Heart left ventricle (tissue), 16 donors: ENCODE data around the gene CTSO. TPM values are rescaled to one million over a fixed set of nuclear protein-coding genes. Genes with fewer than 3 reads are reported as not detected.

Source experiments
- ATAC-seq, 4 donors: fragments of 200-7000 bp; cut with Tn5 transposase; one replicate each; pipeline ENCODE4 v1.9.1; 2020 to 2022; ENCODE audit warnings: moderate library complexity in 4 of 4, mild to moderate bottlenecking in 3 of 4, moderate number of reproducible peaks in 1 of 4
- DNase-seq, 5 donors: peaks; one replicate each; pipeline ENCODE4 v3.0.0-alpha.2; 2020
- H3K27ac ChIP-seq, 12 donors: fragments of 200-600 bp; sonication (generic) in 4 of 12; one replicate each; pipeline versions ENCODE4 v1.5.0 to v1.8.0; 2016 to 2022; ENCODE audit warnings: mild to moderate bottlenecking in 2 of 12
- H3K27me3 ChIP-seq, 9 donors: fragments of 200-600 bp; sonication (generic) in 2 of 9; one replicate each; pipeline versions ENCODE4 v1.5.1 to v1.8.0; 2016 to 2022; ENCODE audit warnings: mild to moderate bottlenecking in 3 of 9
- H3K36me3 ChIP-seq, 9 donors: fragments of 200-600 bp; sonication (generic) in 2 of 9; one replicate each; pipeline versions ENCODE4 v1.5.0 to v1.8.0; 2018 to 2022; ENCODE audit warnings: mild to moderate bottlenecking in 2 of 9
- H3K4me1 ChIP-seq, 12 donors: fragments of 200-600 bp; sonication (generic) in 4 of 12; one replicate each; pipeline versions ENCODE4 v1.5.0 to v1.8.0; 2016 to 2022; ENCODE audit warnings: mild to moderate bottlenecking in 3 of 12
- H3K4me3 ChIP-seq, 12 donors: fragments of 200-600 bp; sonication (generic) in 4 of 12; one replicate each; pipeline versions ENCODE4 v1.5.0 to v1.8.0; 2017 to 2022; ENCODE audit warnings: mild to moderate bottlenecking in 9 of 12, moderate library complexity in 4 of 12
- H3K9me3 ChIP-seq, 12 donors: fragments of 200-600 bp; sonication (generic) in 4 of 12; one replicate each; pipeline versions ENCODE4 v1.5.0 to v1.8.0; 2016 to 2022; ENCODE audit warnings: mild to moderate bottlenecking in 1 of 12
- CTCF ChIP-seq, 12 donors: fragments of 200-600 bp; sonication (generic) in 4 of 12; IDR thresholded peaks; one replicate each; pipeline versions ENCODE4 v1.5.0 to v1.8.0; 2018 to 2022; ENCODE audit warnings: antibody characterized with exemption in 12 of 12, mild to moderate bottlenecking in 5 of 12
- POLR2A ChIP-seq, 2 donors: fragments of 450-650 bp; IDR thresholded peaks; one replicate each; pipeline ENCODE4 v1.6.1; 2017; ENCODE audit warnings: antibody characterized with exemption in 2 of 2, mild to moderate bottlenecking in 2 of 2, moderate library complexity in 2 of 2
- WGBS, 4 donors: extraction: QIAGEN DNeasy Blood & Tissue Kit in 2 of 4; methylation state at CpG; one replicate each; pipeline versions ENCODE4 v1.1.5 to v1.1.7; 2013 to 2018; 5-methylcytosine and 5-hydroxymethylcytosine counted together
- intact Hi-C, 10 donors: fragments of 100-400 bp; cut with DNase I; formaldehyde crosslinking; loops; one replicate each; pipeline versions ENCODE4 v1.11.1 to v1.14.2; 2022
- polyA plus RNA-seq, 2 donors: library from polyadenylated mRNA; stranded (reverse); fragments of 200-250 nt; gene quantifications; one replicate each; pipeline ENCODE4 v1.2.3, GENCODE V29; 2013
- total RNA-seq, 9 donors: library from RNA; depleted of rRNA in 2 of 9; stranded (reverse); fragments of >200 nt in 2 of 9; fragmentation: NEBNext Ultra II Directional in 3 of 9; extraction: Animal tissue kit (Norgen Biotek cat#: 25700) in 3 of 9; gene quantifications; one replicate each; pipeline versions ENCODE4 v1.1.0 to v1.2.4, GENCODE V29; 2016 to 2023
- donor health status: ischemic (EF 13 %, LVEDD 7.1; RV severe dilation, severe dysfunction).
- donor health status: healthy with polysubstance abuse.
- donor health status: DM: no; HTN: yes; CAD: no.
- donor health status: DM: no; HTN: no; CAD: no.
- donor health status: ischemic (EF 25% LVEDD 6.9; RV normal size, moderate dysfunction).
- donor health status: ischemic (EF 25% LVEDD 5.7; RV mildly dilated, moderate dysfunction).
- donor health status: healthy.
- donor health status: DM: yes; HTN: yes; CAD: no.
- donor health status: ischemic (EF 35%, LVEDD 5.7; RV mildly dilated, moderate dysfunction).
- donor health status: nonischemic (EF 11% LVEDD 7.7; RV severe dilation, severe dysfunction).
- donor health status: DM: yes; HTN: yes; CAD: no.
- donor health status: PGD.
- donor health status: ischemic (EF 29% LVEDD 5.4; RV normal size, mild dysfunction).
- donor health status: nonischemic (EF 23%, LVEDD 6.1; RV moderate dilation, normal function).

The CTSO gene
- total and polyA plus RNA-seq, 11 donors: 2.6 to 26.0 (median 7.0) TPM

- no peak for ATAC-seq
- Histone ChIP-seq H3K4me3 (no peak overlapping the region), H3K27me3 (no peaks in the 10 kb centered on the region), H3K27ac (no peak overlapping the region), H3K4me1 (no peaks in the 10 kb centered on the region), H3K36me3 (peaks cover 0 to 29% (median 10%) of the 10 kb centered on the region in 9 donors), H3K9me3 (no peaks in the 10 kb centered on the region)
- no peak for TF ChIP-seq POLR2A (IDR thresholded peaks at IDR 0.05)
- intact Hi-C loops: no loop called here
- no peak for DNase-seq
- 91 to 100% (median 95%) methylated on average over 1 of the region's 1 CpG for WGBS, 4 donors
These were observed 32.1 kb downstream of the CTSO start for GRCh38 chr4:155921597-155921996.

- Histone ChIP-seq H3K4me3 (no peak overlapping the region), H3K27ac (no peak overlapping the region), H3K27me3 (no peaks in the 10 kb centered on the region), H3K36me3 (no peaks in the 10 kb centered on the region), H3K9me3 (no peaks in the 10 kb centered on the region), H3K4me1 (no peaks in the 10 kb centered on the region)
- 53 to 59% (median 56%) methylated on average over 5 of the region's 5 CpGs for WGBS, 4 donors
- ATAC-seq: no peak
- intact Hi-C loops: no loop called here
- TF ChIP-seq CTCF (IDR thresholded peaks at IDR 0.05) (no peak), POLR2A (IDR thresholded peaks at IDR 0.05) (no peak)
- DNase-seq: no peak
These were observed 38.9 kb downstream of the CTSO start for GRCh38 chr4:155914782-155915181.

GRCh38 chr4:155911905-155912304, 41.8 kb downstream of the CTSO start:
- Histone ChIP-seq H3K27ac (no peak overlapping the region), H3K4me3 (no peak overlapping the region), H3K4me1 (peaks cover 0 to 9% (median 0%) of the 10 kb centered on the region in 12 donors), H3K9me3 (no peaks in the 10 kb centered on the region), H3K27me3 (no peaks in the 10 kb centered on the region), H3K36me3 (no peaks in the 10 kb centered on the region)
- DNase-seq (no peak), ATAC-seq (no peak)
- no peak for TF ChIP-seq POLR2A (IDR thresholded peaks at IDR 0.05)
- TF ChIP-seq CTCF (IDR thresholded peaks at IDR 0.05): no peak
- 73 to 83% (median 78%) methylated on average over 1 of the region's 1 CpG for WGBS, 4 donors
- intact Hi-C loops: no loop called here

GRCh38 chr4:155909615-155910226, 43.9 kb downstream of the CTSO start:
- 81 to 87% (median 85%) methylated on average over 3 of the region's 3 CpGs for WGBS, 4 donors
- Histone ChIP-seq H3K36me3 (no peaks in the 10 kb centered on the region), H3K27me3 (no peaks in the 10 kb centered on the region), H3K9me3 (no peaks in the 10 kb centered on the region), H3K4me1 (peaks cover 0 to 13% (median 0%) of the 10 kb centered on the region in 12 donors), H3K4me3 (no peak overlapping the region), H3K27ac (no peak overlapping the region)
- TF ChIP-seq CTCF (IDR thresholded peaks at IDR 0.05) (no peak), POLR2A (IDR thresholded peaks at IDR 0.05) (no peak)
- no peak for DNase-seq
- no peak for ATAC-seq
- intact Hi-C loops: no loop called here
